HCT116 (cell line): ENCODE results near the gene ACTN3.

ENCODE experiments used
- CTCF ChIP-seq, 3 experiments: fragments of 200-600 bp in 1 of 3; sonication (generic) in 1 of 3; IDR thresholded peaks in 2 of 3; conservative IDR thresholded peaks in 1 of 3; 2 replicates each; pipeline ENCODE4 v1.5.1; 2012 to 2017; ENCODE audit warnings: low read depth in 2 of 3, low read length in 2 of 3, antibody characterized with exemption in 1 of 3, borderline replicate concordance in 1 of 3, control low read depth in 1 of 3, mild to moderate bottlenecking in 1 of 3, mixed read lengths in 1 of 3, mixed run types in 1 of 3, moderate library complexity in 1 of 3; ENCODE audit not compliant: insufficient read depth in 1 of 3
- EZH2 ChIP-seq: fragments of 200-600 bp; sonication (generic); IDR thresholded peaks from 2 replicates; pipeline ENCODE4 v1.6.1; 2017; ENCODE audit warnings: antibody characterized with exemption, mixed run types
- EZH2phosphoT487 ChIP-seq: fragments of 200-600 bp; IDR thresholded peaks from 2 replicates; pipeline ENCODE4 v1.6.1; 2018; ENCODE audit warnings: antibody characterized with exemption, borderline replicate concordance
- FOSL1 ChIP-seq: IDR thresholded peaks from 2 replicates; pipeline ENCODE4 v1.6.1; 2012; ENCODE audit warnings: low read depth
- JUND ChIP-seq: IDR thresholded peaks from 2 replicates; pipeline ENCODE4 v1.6.1; 2012
- POLR2A ChIP-seq: IDR thresholded peaks from 2 replicates; pipeline ENCODE4 v1.7.0; 2011; ENCODE audit warnings: borderline replicate concordance; ENCODE audit not compliant: insufficient read depth, insufficient read length; ENCODE audit errors: extremely low read depth
- POLR2AphosphoS5 ChIP-seq: IDR thresholded peaks from 2 replicates; pipeline ENCODE4 v1.6.1; 2011; ENCODE audit warnings: mild to moderate bottlenecking, low read depth, low read length, moderate library complexity
- RAD21 ChIP-seq: IDR thresholded peaks from 2 replicates; pipeline ENCODE4 v1.6.1; 2012; ENCODE audit warnings: low read depth, mild to moderate bottlenecking
- SP1 ChIP-seq: IDR thresholded peaks from 2 replicates; pipeline ENCODE4 v1.6.1; 2012; ENCODE audit warnings: low read depth
- SRF ChIP-seq: IDR thresholded peaks from 2 replicates; pipeline ENCODE4 v1.6.1; 2012; ENCODE audit warnings: low read depth
- TCF7L2 ChIP-seq: IDR thresholded peaks from 2 replicates; pipeline ENCODE4 v1.7.0; 2011; ENCODE audit warnings: borderline replicate concordance, inconsistent platforms; ENCODE audit not compliant: insufficient read depth, insufficient read length; ENCODE audit errors: extremely low read depth
- YY1 ChIP-seq: IDR thresholded peaks from 2 replicates; pipeline ENCODE4 v1.6.1; 2011; ENCODE audit warnings: low read length, low read depth, moderate library complexity, mild to moderate bottlenecking; ENCODE audit not compliant: insufficient replicate concordance; ENCODE audit errors: extremely low read depth
- ZBTB33 ChIP-seq: IDR thresholded peaks from 2 replicates; pipeline ENCODE4 v1.6.1; 2011; ENCODE audit warnings: mild to moderate bottlenecking, low read length, moderate library complexity; ENCODE audit not compliant: insufficient replicate concordance; ENCODE audit errors: extremely low read depth
- ZNF274 ChIP-seq: fragments of 200-500 bp; sonication (Bioruptor generic); IDR thresholded peaks from 2 replicates; pipeline ENCODE4 v1.6.1; 2014; ENCODE audit warnings: mild to moderate bottlenecking, low read depth, low read length, inconsistent platforms

GRCh38 chr11:66562275-66562674 is 15.6 kb downstream of the ACTN3 start:
- no peak for TF ChIP-seq POLR2AphosphoS5
- TF ChIP-seq POLR2A = no peak
- no peak for TF ChIP-seq CTCF (IDR thresholded peaks at IDR 0.05 in 2 of 3, conservative IDR thresholded peaks at IDR 0.05 in 1 of 3; ENCODE audit: borderline replicate concordance in 1 of 3, insufficient read depth in 1 of 3, low read depth in 2 of 3, low read length in 2 of 3)
- no peak for TF ChIP-seq EZH2
- no peak for TF ChIP-seq EZH2phosphoT487
- no peak for TF ChIP-seq YY1
- TF ChIP-seq SP1 = no peak
- TF ChIP-seq RAD21 = no peak
- no peak for TF ChIP-seq TCF7L2
- TF ChIP-seq JUND = no peak
- TF ChIP-seq ZBTB33 = no peak
- no peak for TF ChIP-seq FOSL1
- no peak for TF ChIP-seq ZNF274
- no peak for TF ChIP-seq SRF
